GM12878 (cell line): ENCODE data around the gene TRIM69. TPM values are rescaled to one million over a fixed set of nuclear protein-coding genes. Genes with fewer than 3 reads are reported as not detected.

Experiments used
- ATAC-seq: fragments of 200-7000 bp; cut with Tn5 transposase; 3 replicates; pipeline ENCODE4 v1.9.1; 2020; ENCODE audit warnings: mild to moderate bottlenecking, moderate library complexity
- BruUV-seq: library from RNA; stranded (reverse); fragments of 400-500 nt; replicated peaks from 2 replicates; lab custom pipeline; 2021; lab: Mats Ljungman, UMichigan
- CTCF ChIA-PET: fragments of 300-600 bp; sonication (Branson Sonifier 250); formaldehyde crosslinking; extraction: SDS; loops from one replicate; lab custom pipeline; 2021; ENCODE audit warnings: inconsistent platforms; lab: Yijun Ruan, JAX
- POLR2A ChIA-PET: fragments of 350-600 bp; formaldehyde crosslinking; extraction: SDS; loops from one replicate; lab custom pipeline; 2021; ENCODE audit warnings: inconsistent platforms; lab: Charles Lee
- RAD21 ChIA-PET: fragments of 300-600 bp; sonication (Branson Sonifier 250); formaldehyde crosslinking; loops from one replicate; lab custom pipeline; 2023; ENCODE audit warnings: antibody characterized with exemption; ENCODE audit not compliant: unreplicated experiment; lab: Charles Lee
- SMC1A ChIA-PET: fragments of 300-600 bp; sonication (Branson Sonifier 250); formaldehyde crosslinking; loops from one replicate; lab custom pipeline; 2023; ENCODE audit not compliant: unreplicated experiment, uncharacterized antibody; lab: Charles Lee
- DNase-seq: peaks from one replicate; pipeline ENCODE4 v3.0.0-alpha.2; 2011; ENCODE audit warnings: low read depth, low spot score
- FAIRE-seq: peaks from 3 replicates; lab custom pipeline; 2011; peaks lifted over from hg19 to GRCh38; lab: Jason Lieb, UNC
- H2AFZ ChIP-seq: 2 replicates; pipeline ENCODE4 v1.6.0; 2011; ENCODE audit warnings: low read depth, low read length, control low read depth; ENCODE audit not compliant: control insufficient read depth
- H3K27ac ChIP-seq: 2 replicates; pipeline ENCODE4 v1.5.1; 2011; ENCODE audit warnings: control low read depth; ENCODE audit not compliant: control insufficient read depth, insufficient read depth
- H3K27me3 ChIP-seq, 2 experiments: replicated peaks in 1 of 2; 2 replicates each; pipeline versions ENCODE4 v1.6.0 to v1.6.1; 2011; ENCODE audit warnings: low read length in 1 of 2; ENCODE audit not compliant: control insufficient read depth in 2 of 2, insufficient read depth in 2 of 2
- H3K36me3 ChIP-seq, 2 experiments: 2 replicates each; pipeline ENCODE4 v1.5.1; 2011; ENCODE audit warnings: low read length in 1 of 2; ENCODE audit not compliant: control insufficient read depth in 2 of 2, insufficient read depth in 2 of 2
- H3K4me1 ChIP-seq: 2 replicates; pipeline ENCODE4 v1.6.1; 2011; ENCODE audit warnings: mild to moderate bottlenecking, low read length, moderate library complexity, mixed read lengths; ENCODE audit not compliant: control insufficient read depth, insufficient read depth
- H3K4me2 ChIP-seq: 2 replicates; pipeline ENCODE4 v1.6.0; 2011; ENCODE audit warnings: control low read depth; ENCODE audit not compliant: control insufficient read depth, insufficient read depth
- H3K4me3 ChIP-seq: fragments of 200-600 bp; sonication (generic); 2 replicates; pipeline ENCODE4 v1.5.1; 2016
- H3K79me2 ChIP-seq: 2 replicates; pipeline ENCODE4 v1.6.0; 2011; ENCODE audit warnings: low read length; ENCODE audit not compliant: control insufficient read depth, insufficient read depth
- H3K9ac ChIP-seq: 2 replicates; pipeline ENCODE4 v1.8.0; 2011; ENCODE audit warnings: low read length, control low read depth, mixed read lengths; ENCODE audit not compliant: control insufficient read depth, insufficient read depth
- H3K9me3 ChIP-seq: replicated peaks from 3 replicates; pipeline ENCODE4 v1.5.1; 2011; ENCODE audit warnings: mild to moderate bottlenecking, low read length; ENCODE audit not compliant: control insufficient read depth, insufficient read depth
- H4K20me1 ChIP-seq: 2 replicates; pipeline ENCODE4 v1.6.0; 2011; ENCODE audit not compliant: control insufficient read depth, insufficient read depth
- ASH2L ChIP-seq: fragments of 300-600, 200-600 bp; sonication (generic); IDR thresholded peaks from 2 replicates; pipeline ENCODE4 v1.6.1; 2017; ENCODE audit warnings: low read depth, mild to moderate bottlenecking, borderline replicate concordance
- BACH1 ChIP-seq: fragments of 450-650 bp; IDR thresholded peaks from 2 replicates; pipeline ENCODE4 v1.6.1; 2017; ENCODE audit warnings: mild to moderate bottlenecking, borderline replicate concordance
- BMI1 ChIP-seq: fragments of 450-650 bp; IDR thresholded peaks from 2 replicates; pipeline ENCODE4 v1.6.1; 2016; ENCODE audit warnings: mild to moderate bottlenecking, moderate library complexity, borderline replicate concordance
- CEBPB ChIP-seq, 2 experiments: fragments of 150-350 bp in 1 of 2; IDR thresholded peaks; 2 replicates each; pipeline ENCODE4 v1.6.1; 2012 to 2014; ENCODE audit warnings: low read depth in 2 of 2, low read length in 2 of 2, borderline replicate concordance in 1 of 2, inconsistent platforms in 1 of 2
- ESRRA ChIP-seq: IDR thresholded peaks from 2 replicates; pipeline ENCODE4 v1.6.1; 2012; ENCODE audit warnings: mild to moderate bottlenecking, low read length, improper control_type of control experiment
- HDGF ChIP-seq: fragments of 450-650 bp; IDR thresholded peaks from 2 replicates; pipeline ENCODE4 v1.6.1; 2016; ENCODE audit warnings: antibody characterized with exemption
- MLLT1 ChIP-seq: fragments of 450-650 bp; IDR thresholded peaks from 2 replicates; pipeline ENCODE4 v1.6.1; 2016; ENCODE audit warnings: mild to moderate bottlenecking
- MTA2 ChIP-seq: fragments of 450-650 bp; IDR thresholded peaks from 2 replicates; pipeline ENCODE4 v1.6.1; 2016; ENCODE audit warnings: low read depth, mild to moderate bottlenecking, moderate library complexity
- NBN ChIP-seq: fragments of 450-650 bp; IDR thresholded peaks from 2 replicates; pipeline ENCODE4 v1.6.1; 2016
- RAD51 ChIP-seq: fragments of 450-650 bp; IDR thresholded peaks from 2 replicates; pipeline ENCODE4 v1.6.1; 2016; ENCODE audit warnings: moderate library complexity, mild to moderate bottlenecking, inconsistent platforms
- YBX1 ChIP-seq: fragments of 450-650 bp; IDR thresholded peaks from 2 replicates; pipeline ENCODE4 v1.6.1; 2016; ENCODE audit warnings: antibody characterized with exemption
- WGBS: methylation state at CpG from one replicate; pipeline ENCODE4 v1.1.6; 2016; ENCODE audit warnings: low lambda C conversion rate; ENCODE audit not compliant: insufficient replicate concordance, insufficient coverage; ENCODE audit errors: missing lambda C conversion rate; 5-methylcytosine and 5-hydroxymethylcytosine counted together
- in situ Hi-C: fragments of 300-500 bp; cut with MboI; formaldehyde crosslinking; loops from 9 replicates; pipeline ENCODE4 v1.14.3; 2018; ENCODE audit warnings: mixed read lengths
- intact Hi-C: fragments of 100-400 bp; cut with micrococcal nuclease; formaldehyde crosslinking; loops from one replicate; pipeline ENCODE4 v1.14.2; 2022; ENCODE audit not compliant: unreplicated experiment
- polyA plus RNA-seq, 11 experiments: library from polyadenylated mRNA; depleted of rRNA in 4 of 11; unstranded in 6 of 11; stranded (reverse) in 5 of 11; fragments of >200 nt; fragmentation: Nextera tagmentation in 4 of 11; fragmentation: Illumina TruSeq in 1 of 11; extraction: Ambion mirVana in 4 of 11; extraction: Trizol in 1 of 11; gene quantifications; 1 replicate in 1 of 11; 2 replicates in 10 of 11; pipeline versions ENCODE4 v1.2.1 to v1.2.3, GENCODE V29; 2011 to 2016; ENCODE audit warnings: inconsistent platforms in 2 of 11, missing spikeins in 2 of 11, low read depth in 1 of 11
- total RNA-seq, 4 experiments: library from RNA; depleted of rRNA in 3 of 4; stranded (reverse); fragments of >200 nt in 3 of 4; fragmentation: Illumina TruSeq in 1 of 4; extraction: Trizol in 1 of 4; gene quantifications; 2 replicates each; pipeline versions ENCODE4 v1.2.1 to v1.2.3, GENCODE V29; 2013 to 2021
- TF ChIP-seq, protein P1 (sequence below): fragments of 450-650 bp; IDR thresholded peaks from 2 replicates; pipeline ENCODE4 v1.6.1; 2016; ENCODE audit warnings: mild to moderate bottlenecking
- TF ChIP-seq, protein P2 (sequence below): IDR thresholded peaks from 2 replicates; pipeline ENCODE4 v1.6.1; 2011; ENCODE audit warnings: borderline replicate concordance, low read depth, mild to moderate bottlenecking, moderate library complexity, low read length; ENCODE audit not compliant: insufficient read depth, poor library complexity, severe bottlenecking

The TRIM69 gene
- total and polyA plus RNA-seq, 10 of the 15 experiments (the other 5 are each of a cell fraction or from before 2014, with no cell fraction given), result 11.2 to 52.7 (median 37.8) TPM

DNA sequence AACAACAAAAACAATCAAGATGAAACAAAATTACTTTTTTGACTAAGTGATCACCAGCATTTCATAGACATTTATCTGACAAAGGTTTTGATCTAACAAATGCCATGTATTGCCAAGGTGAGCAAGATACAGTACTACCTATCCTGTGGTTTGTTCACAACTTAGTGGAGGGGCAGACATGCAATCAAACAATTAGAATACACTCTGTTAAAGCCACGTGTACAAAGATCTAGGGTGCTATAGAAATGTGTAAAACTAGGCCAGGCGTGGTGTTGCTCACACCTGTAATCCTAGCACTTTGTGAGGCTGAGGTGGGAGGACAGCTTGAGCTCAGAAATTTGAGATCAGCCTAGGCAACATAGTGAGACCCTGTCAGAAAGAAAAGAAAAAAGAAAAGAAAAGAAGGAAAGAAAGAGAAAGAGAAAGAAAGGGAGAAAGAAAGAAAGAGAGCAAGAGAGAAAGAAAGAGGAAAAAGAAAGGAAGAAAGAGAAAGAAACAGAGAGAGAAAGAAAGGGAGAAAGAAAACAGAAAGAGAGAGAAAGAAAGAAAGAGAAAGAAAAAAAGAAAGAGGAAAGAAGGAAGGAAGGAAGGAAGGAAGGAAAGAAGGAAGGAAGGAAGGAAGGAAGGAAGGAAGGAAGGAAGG is 1.4 kb upstream of the TRIM69 start:
- peak overlapping the region; percentile 30 for H3K4me3 ChIP-seq
- no peaks in the 10 kb centered on the region for H4K20me1 ChIP-seq
- WGBS, result 21% methylated on average over 2 of the region's 2 CpGs
- FAIRE-seq, result no peak
- H3K27ac ChIP-seq, result peak overlapping the region; percentile 81
- TF ChIP-seq NBN (peak; percentile 85), YBX1 (peak; percentile 84; the same call in 1 of the 2 replicates), HDGF (peak; percentile 58; the same call in 1 of the 2 replicates), CEBPB (IDR thresholded peaks at IDR 0.05; ENCODE audit: borderline replicate concordance in 1 of 2, low read depth in 2 of 2, low read length in 2 of 2) (0 out of 4 replicates have a peak, but pooled peaks of 1 of the 2 experiments have one; percentile 38), BACH1 (no peak), ESRRA (no peak), RAD51 (0 out of 2 replicates have a peak, but pooled peaks have one; percentile 12), BMI1 (0 out of 2 replicates have a peak, but pooled peaks have one; percentile 6), MLLT1 (peak; percentile 68; the same call in 1 of the 2 replicates), MTA2 (peak; percentile 69; the same call in 1 of the 2 replicates), ASH2L (no peak)
- TF ChIP-seq, protein P1, sequence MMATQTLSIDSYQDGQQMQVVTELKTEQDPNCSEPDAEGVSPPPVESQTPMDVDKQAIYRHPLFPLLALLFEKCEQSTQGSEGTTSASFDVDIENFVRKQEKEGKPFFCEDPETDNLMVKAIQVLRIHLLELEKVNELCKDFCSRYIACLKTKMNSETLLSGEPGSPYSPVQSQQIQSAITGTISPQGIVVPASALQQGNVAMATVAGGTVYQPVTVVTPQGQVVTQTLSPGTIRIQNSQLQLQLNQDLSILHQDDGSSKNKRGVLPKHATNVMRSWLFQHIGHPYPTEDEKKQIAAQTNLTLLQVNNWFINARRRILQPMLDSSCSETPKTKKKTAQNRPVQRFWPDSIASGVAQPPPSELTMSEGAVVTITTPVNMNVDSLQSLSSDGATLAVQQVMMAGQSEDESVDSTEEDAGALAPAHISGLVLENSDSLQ, result 0 out of 2 replicates have a peak, but pooled peaks have one; percentile 14
- TF ChIP-seq, protein P2, sequence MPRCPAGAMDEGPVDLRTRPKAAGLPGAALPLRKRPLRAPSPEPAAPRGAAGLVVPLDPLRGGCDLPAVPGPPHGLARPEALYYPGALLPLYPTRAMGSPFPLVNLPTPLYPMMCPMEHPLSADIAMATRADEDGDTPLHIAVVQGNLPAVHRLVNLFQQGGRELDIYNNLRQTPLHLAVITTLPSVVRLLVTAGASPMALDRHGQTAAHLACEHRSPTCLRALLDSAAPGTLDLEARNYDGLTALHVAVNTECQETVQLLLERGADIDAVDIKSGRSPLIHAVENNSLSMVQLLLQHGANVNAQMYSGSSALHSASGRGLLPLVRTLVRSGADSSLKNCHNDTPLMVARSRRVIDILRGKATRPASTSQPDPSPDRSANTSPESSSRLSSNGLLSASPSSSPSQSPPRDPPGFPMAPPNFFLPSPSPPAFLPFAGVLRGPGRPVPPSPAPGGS, result no peak
- peak overlapping the region; percentile 61 for H3K4me2 ChIP-seq
- intact Hi-C loops, result loop anchor here (5.0 kb wide), 1 partner anchor 143 kb away; no protein-coding TSS in a partner anchor
- peak overlapping the region; percentile 80; the same call in 1 of the 2 replicates for H3K9ac ChIP-seq
- POLR2A ChIA-PET, result interaction anchor here (0.6 to 13.7 kb wide), 8 partner anchors 17 to 349 kb away, joined by 3 to 718 read pairs (median 6); partner anchors contain the start of genes B2M, PATL2 and SPG11
- H3K36me3 ChIP-seq, result peaks cover 0 to 14% of the 10 kb centered on the region in 2 experiments; a peak in 3 of 4 replicates
- no peaks in the 10 kb centered on the region for H3K27me3 ChIP-seq
- in situ Hi-C loops, result loop anchor here (5.0 kb wide), 1 partner anchor 143 kb away; no protein-coding TSS in a partner anchor
- no TSS peak for BruUV-seq
- RAD21 ChIA-PET, result interaction anchor here (0.6 to 19.7 kb wide), 13 partner anchors 7 to 198 kb away, joined by 3 to 680 read pairs (median 16); partner anchors contain the start of genes B2M, EIF3J, PATL2 and SPG11
- peaks cover 33% of the 10 kb centered on the region for H3K4me1 ChIP-seq
- CTCF ChIA-PET, result interaction anchor here (0.6 to 9.8 kb wide), 16 partner anchors 7 to 187 kb away, joined by 3 to 454 read pairs (median 22); partner anchors contain the start of genes B2M, PATL2 and SPG11
- H3K9me3 ChIP-seq, result no peaks in the 10 kb centered on the region
- peaks cover 80% of the 10 kb centered on the region for H3K79me2 ChIP-seq
- SMC1A ChIA-PET, result interaction anchor here (0.6 to 16.1 kb wide), 19 partner anchors 8 to 434 kb away, joined by 3 to 637 read pairs (median 16); partner anchors contain the start of genes B2M, PATL2 and SPG11
- DNase-seq, result no peak
- no peak; the same call in 2 of the 3 replicates for ATAC-seq
- H2AFZ ChIP-seq, result no peak overlapping the region; the same call in 1 of the 2 replicates
